Measurements from ENCODE around the gene CHAF1A. TPM values are rescaled to one million over a fixed set of nuclear protein-coding genes. Genes with fewer than 3 reads are reported as not detected.

Gene CHAF1A
- total RNA-seq, 1 donor from 2014 or later, result 20.5 TPM

- Mint-ChIP-seq H3K36me3 (ENCODE audit: unreplicated experiment) (no peaks in the 10 kb centered on the region), H3K4me3 (ENCODE audit: unreplicated experiment) (no peak overlapping the region), H3K27me3 (ENCODE audit: unreplicated experiment) (peaks cover 11% of the 10 kb centered on the region), H3K27ac (ENCODE audit: unreplicated experiment) (no peak overlapping the region), H3K9me3 (ENCODE audit: unreplicated experiment) (peaks cover 7% of the 10 kb centered on the region), H3K4me1 (ENCODE audit: low read depth, unreplicated experiment) (peaks cover 10% of the 10 kb centered on the region)
- TF ChIP-seq CTCF (IDR thresholded peaks at IDR 0.05; ENCODE audit: partially characterized antibody, unreplicated experiment), result no peak
- DNase-seq, result no peak
These were observed 45.2 kb upstream of the CHAF1A start for GRCh38 chr19:4357095-4357797.

GRCh38 chr19:4357921-4358326 is 44.5 kb upstream of the CHAF1A start:
- H3K36me3 Mint-ChIP-seq (ENCODE audit: unreplicated experiment), result no peaks in the 10 kb centered on the region
- no peak for DNase-seq
- peaks cover 10% of the 10 kb centered on the region for H3K4me1 Mint-ChIP-seq (ENCODE audit: low read depth, unreplicated experiment)
- no peak overlapping the region for H3K27ac Mint-ChIP-seq (ENCODE audit: unreplicated experiment)
- H3K4me3 Mint-ChIP-seq (ENCODE audit: unreplicated experiment), result no peak overlapping the region
- peaks cover 11% of the 10 kb centered on the region for H3K27me3 Mint-ChIP-seq (ENCODE audit: unreplicated experiment)
- no peak for TF ChIP-seq CTCF (IDR thresholded peaks at IDR 0.05; ENCODE audit: partially characterized antibody, unreplicated experiment)
- H3K9me3 Mint-ChIP-seq (ENCODE audit: unreplicated experiment), result peaks cover 8% of the 10 kb centered on the region

GRCh38 chr19:4358709-4359626 is 43.5 kb upstream of the CHAF1A start:
- TF ChIP-seq CTCF (IDR thresholded peaks at IDR 0.05; ENCODE audit: partially characterized antibody, unreplicated experiment), result no peak
- peaks cover 13% of the 10 kb centered on the region for H3K27me3 Mint-ChIP-seq (ENCODE audit: unreplicated experiment)
- H3K9me3 Mint-ChIP-seq (ENCODE audit: unreplicated experiment), result peaks cover 10% of the 10 kb centered on the region
- no peak for DNase-seq
- H3K4me3 Mint-ChIP-seq (ENCODE audit: unreplicated experiment), result no peak overlapping the region
- H3K36me3 Mint-ChIP-seq (ENCODE audit: unreplicated experiment), result no peaks in the 10 kb centered on the region
- H3K27ac Mint-ChIP-seq (ENCODE audit: unreplicated experiment), result no peak overlapping the region
- H3K4me1 Mint-ChIP-seq (ENCODE audit: low read depth, unreplicated experiment), result peaks cover 10% of the 10 kb centered on the region

- Mint-ChIP-seq H3K27me3 (ENCODE audit: unreplicated experiment) (peaks cover 13% of the 10 kb centered on the region), H3K4me3 (ENCODE audit: unreplicated experiment) (no peak overlapping the region), H3K4me1 (ENCODE audit: low read depth, unreplicated experiment) (peaks cover 10% of the 10 kb centered on the region), H3K27ac (ENCODE audit: unreplicated experiment) (no peak overlapping the region), H3K36me3 (ENCODE audit: unreplicated experiment) (no peaks in the 10 kb centered on the region), H3K9me3 (ENCODE audit: unreplicated experiment) (peaks cover 12% of the 10 kb centered on the region)
- no peak for TF ChIP-seq CTCF (IDR thresholded peaks at IDR 0.05; ENCODE audit: partially characterized antibody, unreplicated experiment)
- DNase-seq, result no peak
These were observed 42.8 kb upstream of the CHAF1A start for GRCh38 chr19:4359627-4360000.

All from glutamatergic neuron (in vitro differentiated cells).